NCI-H187 treated with DMSO at 0.1 percent for 48 hours (cell line): ENCODE measurements around the gene RABGAP1L.

Source experiments
- DNase-seq: peaks from one replicate; lab custom pipeline; 2025; lab: John Stamatoyannopoulos, UW

Gene RABGAP1L

GRCh38 chr1:174712541-174712940 is 553.2 kb downstream of the RABGAP1L start:
- no peak for DNase-seq

DNA sequence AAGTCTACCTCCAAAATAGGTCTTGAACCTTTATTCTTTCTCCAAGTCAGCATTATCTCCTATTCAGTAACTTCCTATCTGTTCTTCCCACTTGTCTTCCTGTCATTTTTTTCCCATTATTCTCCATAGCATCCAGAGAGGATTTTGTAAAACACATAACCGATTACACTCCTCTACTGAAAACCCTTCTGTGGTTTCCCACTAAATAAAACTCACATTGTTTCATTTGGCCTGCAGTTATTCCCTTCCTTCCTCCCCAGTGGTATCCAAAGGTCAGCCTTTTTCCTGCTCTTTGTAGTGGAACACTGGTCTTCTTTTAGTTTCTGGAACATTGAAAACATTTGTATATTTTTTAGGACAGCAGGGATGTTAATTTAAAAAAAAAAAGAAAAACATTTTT is 554.5 kb downstream of the RABGAP1L start:
- DNase-seq = no peak

GRCh38 chr1:174719194-174719593 is 559.9 kb downstream of the RABGAP1L start:
- no peak for DNase-seq

GRCh38 chr1:174720618-174721017 is 561.3 kb downstream of the RABGAP1L start:
- DNase-seq = no peak

DNA sequence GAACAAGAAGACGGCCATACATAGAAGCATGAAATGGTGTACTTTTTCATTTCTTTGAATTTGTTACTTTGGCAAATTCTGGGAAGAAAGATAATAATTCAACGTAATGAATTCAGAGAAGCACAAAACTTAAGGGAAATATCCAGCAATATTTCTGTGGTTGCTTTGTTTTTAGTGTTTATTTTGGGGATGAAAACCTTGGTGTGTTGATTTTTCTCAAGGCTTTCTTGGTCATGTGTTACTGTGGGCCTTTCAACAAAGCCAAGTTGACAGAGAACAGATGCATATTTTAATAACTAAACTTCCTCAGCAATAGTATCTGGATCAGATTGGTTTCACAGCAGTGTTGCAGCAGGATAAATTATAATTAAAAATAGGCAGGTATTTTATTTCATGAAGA is 561.9 kb downstream of the RABGAP1L start:
- no peak for DNase-seq

DNA sequence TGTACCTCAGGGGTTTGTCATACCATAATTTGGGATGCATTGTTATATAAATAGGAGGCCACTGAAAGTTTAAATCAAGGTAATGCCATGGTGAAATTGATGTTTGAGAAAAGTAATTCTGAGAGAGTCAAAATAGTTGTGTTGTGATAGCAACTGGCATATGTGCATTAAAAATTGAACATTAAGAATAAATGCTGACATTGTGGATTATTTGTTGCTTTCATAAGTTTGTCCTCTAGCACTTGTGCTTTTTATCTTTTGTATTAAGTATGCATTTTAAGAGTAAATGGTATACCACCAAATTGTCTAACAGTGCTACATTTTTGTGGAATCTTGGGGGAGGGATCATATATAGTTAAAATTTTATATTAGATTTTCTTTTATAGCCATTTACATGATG is 564.5 kb downstream of the RABGAP1L start:
- no peak for DNase-seq

- DNase-seq = no peak
Observed at GRCh38 chr1:174724219-174724618, 564.9 kb downstream of the RABGAP1L start.

GRCh38 chr1:174726167-174726879 is 567.0 kb downstream of the RABGAP1L start:
- no peak for DNase-seq

- no peak for DNase-seq
Observed at GRCh38 chr1:174726880-174727585, 567.7 kb downstream of the RABGAP1L start.

- DNase-seq = no peak
Observed at GRCh38 chr1:174734270-174734669, 575.0 kb downstream of the RABGAP1L start.

DNA sequence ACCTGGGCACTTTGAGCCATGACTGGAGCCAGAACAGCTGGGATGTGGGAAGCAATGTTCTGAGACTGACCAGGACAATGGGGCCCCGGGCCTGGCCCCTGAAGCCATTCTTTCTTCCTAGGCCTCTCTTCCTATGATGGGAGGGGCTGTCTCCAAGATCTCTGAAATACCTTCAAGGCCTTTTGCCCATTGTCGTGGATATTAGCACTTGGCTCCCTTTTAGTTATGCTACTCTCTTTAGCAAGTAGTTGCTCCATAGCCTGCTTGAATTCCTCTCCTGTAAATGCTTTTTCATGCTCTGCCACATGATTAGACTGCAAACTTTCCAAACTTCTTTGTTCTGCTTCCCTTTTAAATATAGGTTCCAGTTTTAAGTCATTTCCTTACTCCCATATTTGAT is 577.5 kb downstream of the RABGAP1L start:
- DNase-seq = no peak

DNA sequence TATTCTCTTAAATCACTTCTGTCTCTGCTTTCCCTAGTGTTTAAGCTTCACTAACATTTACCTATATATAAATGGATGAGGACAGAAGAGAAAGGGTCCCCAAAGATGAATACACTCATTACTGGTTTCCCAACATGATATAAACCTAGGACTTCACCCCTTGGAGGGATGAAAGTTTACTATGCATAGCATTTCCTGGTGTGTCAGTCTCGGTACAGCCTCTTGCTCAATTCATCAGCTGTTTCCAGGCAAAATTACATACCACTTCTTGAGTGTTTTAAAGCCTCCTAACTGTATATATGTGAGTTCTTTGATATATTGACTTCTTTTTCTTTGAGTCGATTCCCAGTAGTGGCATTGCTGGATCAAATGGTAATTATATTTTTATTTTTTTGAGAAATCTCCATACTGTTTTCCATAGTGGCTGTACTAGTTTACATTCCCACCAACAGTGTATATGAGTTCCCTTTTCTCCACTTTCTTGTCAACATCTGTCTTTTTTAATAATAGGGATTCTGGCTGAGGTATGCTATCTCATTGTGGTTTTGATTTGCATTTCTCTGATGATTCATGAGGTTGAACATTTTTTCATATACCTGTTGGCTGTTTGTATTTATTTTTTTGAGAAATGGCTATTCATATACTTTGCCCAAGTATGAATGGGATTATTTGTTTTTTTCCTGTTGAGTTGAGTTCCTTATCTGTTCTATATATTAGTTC is 581.1 kb downstream of the RABGAP1L start:
- DNase-seq = no peak

DNA sequence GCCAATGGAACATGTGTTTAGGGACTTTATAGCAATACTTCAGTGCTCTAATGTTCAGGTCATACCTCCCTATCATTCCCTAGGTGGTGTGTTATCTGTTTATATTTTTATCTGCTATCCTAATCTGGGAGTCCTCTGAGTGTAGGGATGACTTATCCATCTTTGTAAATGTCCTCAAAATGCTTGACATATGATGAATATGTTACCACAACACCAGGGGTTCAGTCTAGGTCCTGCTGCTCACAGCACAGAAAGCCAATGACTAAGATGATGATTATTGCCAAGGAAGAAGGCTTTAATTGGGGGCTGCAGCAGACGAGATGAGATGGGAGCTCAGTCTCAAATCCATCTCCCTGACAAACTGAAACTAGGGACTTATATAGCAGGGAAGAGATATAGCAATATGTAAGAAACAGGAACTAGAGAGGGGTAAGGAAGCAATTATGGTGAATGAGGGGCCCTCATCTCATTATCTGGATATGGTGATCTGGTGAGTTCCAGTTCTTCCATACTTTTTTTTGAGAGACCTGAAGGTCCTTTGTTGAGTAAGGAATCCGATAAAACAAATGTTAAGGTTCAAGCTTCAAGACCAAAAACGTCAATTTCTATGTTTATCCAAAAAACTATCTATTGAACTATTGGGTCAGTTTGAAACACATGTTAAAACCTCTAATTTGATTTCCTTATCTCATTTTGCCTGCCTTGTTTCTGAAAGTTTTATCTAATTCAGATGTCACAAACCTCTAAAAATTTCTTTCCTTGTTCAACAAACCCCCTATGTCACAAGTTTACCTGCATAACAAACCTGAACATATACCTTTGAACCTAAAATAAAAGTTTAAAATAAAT is 583.7 kb downstream of the RABGAP1L start:
- DNase-seq = no peak

- no peak for DNase-seq
Observed at GRCh38 chr1:174743654-174744561, 584.6 kb downstream of the RABGAP1L start.

DNA sequence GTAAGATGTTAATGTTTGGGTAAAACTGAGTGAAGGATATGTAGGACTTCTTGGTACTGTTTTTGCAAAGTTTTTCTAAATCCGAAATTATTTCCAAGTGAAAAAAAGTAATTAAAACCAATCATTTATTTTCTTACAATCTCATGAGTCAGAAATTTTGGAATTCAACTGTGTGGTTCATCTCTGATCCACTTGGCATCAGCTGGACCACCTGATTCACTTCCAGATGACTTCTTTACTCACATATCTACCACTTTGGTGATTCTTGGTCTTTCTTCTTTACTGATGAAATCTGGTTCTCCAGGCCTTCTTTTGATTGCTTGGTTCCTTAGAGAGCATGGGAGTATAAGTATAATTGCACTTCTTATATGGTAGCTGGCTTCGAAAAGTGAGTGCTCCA is 585.6 kb downstream of the RABGAP1L start:
- no peak for DNase-seq

DNA sequence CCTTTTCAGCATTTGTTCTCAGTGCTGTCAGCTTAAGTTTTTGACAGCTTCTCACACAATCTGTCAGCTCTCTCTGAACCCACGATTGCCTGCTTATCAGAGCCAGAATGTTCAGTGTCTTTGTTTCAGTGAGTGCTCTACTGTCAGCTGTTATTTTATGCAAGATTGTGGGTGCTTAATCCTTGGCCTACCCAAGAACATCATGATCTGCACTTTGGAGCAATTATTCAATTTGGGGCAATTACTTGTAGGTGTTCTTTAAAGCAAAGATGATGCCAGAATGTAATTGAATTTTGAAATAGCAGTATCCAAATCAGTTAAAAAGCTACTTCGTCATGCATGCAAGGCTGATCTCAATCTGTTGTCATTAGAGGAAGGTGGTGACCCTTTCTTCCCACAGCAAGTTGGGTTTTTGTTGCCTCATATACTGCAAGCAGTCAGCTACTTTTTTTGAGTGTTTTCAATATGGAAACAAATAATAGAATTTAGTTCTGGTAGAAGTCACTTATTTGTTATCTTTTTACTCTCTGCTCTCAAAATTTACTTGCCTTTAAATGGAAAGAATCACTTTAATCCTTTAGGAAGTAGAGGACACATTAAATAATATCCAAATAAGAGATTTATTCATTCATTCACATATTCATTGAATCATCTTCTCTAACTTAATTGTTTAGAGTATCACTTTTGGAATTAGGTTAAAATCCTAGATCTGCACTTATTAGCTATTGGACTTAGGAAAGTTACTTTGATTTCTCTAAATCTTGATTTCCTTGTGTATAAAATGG is 586.9 kb downstream of the RABGAP1L start:
- DNase-seq = no peak

GRCh38 chr1:174747613-174748012 is 588.3 kb downstream of the RABGAP1L start:
- DNase-seq = no peak

DNA sequence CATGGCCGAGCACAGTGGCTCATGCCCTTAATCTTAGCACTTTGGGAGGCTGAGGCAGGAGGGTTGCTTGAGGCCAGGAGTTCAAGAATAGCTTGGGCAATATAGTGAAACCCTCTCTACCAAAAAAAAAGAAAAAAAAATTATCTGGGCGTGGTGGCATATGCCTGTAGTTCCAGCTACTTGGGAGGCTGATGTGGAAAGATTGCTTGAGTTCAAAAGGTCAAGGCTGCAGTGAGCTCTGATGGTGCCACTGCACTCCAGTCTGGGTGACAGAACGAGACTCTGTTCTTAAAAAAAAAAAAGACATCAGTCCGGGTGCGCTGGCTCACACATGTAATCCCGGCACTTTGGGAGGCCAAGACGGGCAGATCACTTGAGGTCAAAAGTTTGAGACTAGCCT is 589.3 kb downstream of the RABGAP1L start:
- DNase-seq = no peak

- no peak for DNase-seq
Observed at GRCh38 chr1:174753131-174753530, 593.8 kb downstream of the RABGAP1L start.

GRCh38 chr1:174761335-174761734 is 602.0 kb downstream of the RABGAP1L start:
- DNase-seq = no peak
